ENCODE measurements around the gene NAGLU. TPM values are rescaled to one million over a fixed set of nuclear protein-coding genes. Genes with fewer than 3 reads are reported as not detected.
"Not testable (repeated sequence)": the region's sequence is repeated elsewhere in the genome, so short reads cannot be mapped to it uniquely, and the experiment has no call there.

NAGLU gene
- total RNA-seq, 1 experiment from 2014 or later: 64.5 TPM

- in situ Hi-C loops (cut with HindIII; ENCODE audit: low pct_unique_long_range_greater_than_20kb, low sequenced_read_pairs): no loop called here
- DNase-seq (ENCODE audit: low read depth): no peak
Observed at GRCh38 chr17:42538482-42538881, 2.4 kb downstream of the NAGLU start.

DNA sequence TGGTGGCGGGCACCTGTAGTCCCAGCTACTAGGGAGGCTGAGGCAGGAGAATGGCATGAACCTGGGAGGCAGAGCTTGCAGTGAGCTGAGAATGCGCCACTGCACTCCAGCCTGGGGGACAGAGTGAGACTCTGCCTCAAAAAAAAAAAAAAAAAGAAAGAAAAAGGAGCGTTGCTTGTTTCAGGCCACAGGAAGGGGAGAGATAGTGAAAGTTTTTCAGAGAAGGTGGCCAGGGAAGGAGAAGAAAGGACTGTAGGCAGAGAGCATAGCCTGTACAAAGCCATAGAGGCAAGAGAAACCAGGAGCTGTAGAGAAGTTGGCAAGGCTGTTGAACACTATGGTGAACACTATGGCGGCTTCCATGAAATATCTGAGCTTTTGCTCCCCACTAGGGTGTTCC lies 4.5 kb downstream of the NAGLU start:
- DNase-seq (ENCODE audit: low read depth); in situ Hi-C loops (cut with HindIII; ENCODE audit: low pct_unique_long_range_greater_than_20kb, low sequenced_read_pairs): not testable (repeated sequence)

- peak; percentile 43 for DNase-seq (ENCODE audit: low read depth)
- in situ Hi-C loops (cut with HindIII; ENCODE audit: low pct_unique_long_range_greater_than_20kb, low sequenced_read_pairs): no loop called here
Observed at GRCh38 chr17:42541041-42541833, 5.2 kb downstream of the NAGLU start.

DNA sequence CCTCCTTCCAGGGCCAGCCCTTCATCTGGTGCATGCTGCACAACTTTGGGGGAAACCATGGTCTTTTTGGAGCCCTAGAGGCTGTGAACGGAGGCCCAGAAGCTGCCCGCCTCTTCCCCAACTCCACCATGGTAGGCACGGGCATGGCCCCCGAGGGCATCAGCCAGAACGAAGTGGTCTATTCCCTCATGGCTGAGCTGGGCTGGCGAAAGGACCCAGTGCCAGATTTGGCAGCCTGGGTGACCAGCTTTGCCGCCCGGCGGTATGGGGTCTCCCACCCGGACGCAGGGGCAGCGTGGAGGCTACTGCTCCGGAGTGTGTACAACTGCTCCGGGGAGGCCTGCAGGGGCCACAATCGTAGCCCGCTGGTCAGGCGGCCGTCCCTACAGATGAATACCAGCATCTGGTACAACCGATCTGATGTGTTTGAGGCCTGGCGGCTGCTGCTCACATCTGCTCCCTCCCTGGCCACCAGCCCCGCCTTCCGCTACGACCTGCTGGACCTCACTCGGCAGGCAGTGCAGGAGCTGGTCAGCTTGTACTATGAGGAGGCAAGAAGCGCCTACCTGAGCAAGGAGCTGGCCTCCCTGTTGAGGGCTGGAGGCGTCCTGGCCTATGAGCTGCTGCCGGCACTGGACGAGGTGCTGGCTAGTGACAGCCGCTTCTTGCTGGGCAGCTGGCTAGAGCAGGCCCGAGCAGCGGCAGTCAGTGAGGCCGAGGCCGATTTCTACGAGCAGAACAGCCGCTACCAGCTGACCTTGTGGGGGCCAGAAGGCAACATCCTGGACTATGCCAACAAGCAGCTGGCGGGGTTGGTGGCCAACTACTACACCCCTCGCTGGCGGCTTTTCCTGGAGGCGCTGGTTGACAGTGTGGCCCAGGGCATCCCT lies 7.4 kb downstream of the NAGLU start:
- DNase-seq (ENCODE audit: low read depth): no peak
- in situ Hi-C loops (cut with HindIII; ENCODE audit: low pct_unique_long_range_greater_than_20kb, low sequenced_read_pairs): no loop called here

- DNase-seq (ENCODE audit: low read depth): no peak
- in situ Hi-C loops (cut with HindIII; ENCODE audit: low pct_unique_long_range_greater_than_20kb, low sequenced_read_pairs): no loop called here
Observed at GRCh38 chr17:42544874-42545283, 8.8 kb downstream of the NAGLU start.

GRCh38 chr17:42545755-42546505 lies 9.9 kb downstream of the NAGLU start:
- not testable (repeated sequence) for DNase-seq (ENCODE audit: low read depth)

GRCh38 chr17:42547001-42547461 lies 11.0 kb downstream of the NAGLU start:
- in situ Hi-C loops (cut with HindIII; ENCODE audit: low pct_unique_long_range_greater_than_20kb, low sequenced_read_pairs): no loop called here
- DNase-seq (ENCODE audit: low read depth): no peak

More at GRCh38 chr17:42545755-42546505, 9.9 kb downstream of the NAGLU start:
- in situ Hi-C loops (cut with HindIII; ENCODE audit: low pct_unique_long_range_greater_than_20kb, low sequenced_read_pairs): not testable (repeated sequence)

GRCh38 chr17:42547698-42548069 lies 11.6 kb downstream of the NAGLU start:
- DNase-seq (ENCODE audit: low read depth): no peak
- in situ Hi-C loops (cut with HindIII; ENCODE audit: low pct_unique_long_range_greater_than_20kb, low sequenced_read_pairs): no loop called here

- DNase-seq (ENCODE audit: low read depth): peak; percentile 73
- in situ Hi-C loops (cut with HindIII; ENCODE audit: low pct_unique_long_range_greater_than_20kb, low sequenced_read_pairs): no loop called here
Observed at GRCh38 chr17:42548070-42548837, 12.2 kb downstream of the NAGLU start.

DNA sequence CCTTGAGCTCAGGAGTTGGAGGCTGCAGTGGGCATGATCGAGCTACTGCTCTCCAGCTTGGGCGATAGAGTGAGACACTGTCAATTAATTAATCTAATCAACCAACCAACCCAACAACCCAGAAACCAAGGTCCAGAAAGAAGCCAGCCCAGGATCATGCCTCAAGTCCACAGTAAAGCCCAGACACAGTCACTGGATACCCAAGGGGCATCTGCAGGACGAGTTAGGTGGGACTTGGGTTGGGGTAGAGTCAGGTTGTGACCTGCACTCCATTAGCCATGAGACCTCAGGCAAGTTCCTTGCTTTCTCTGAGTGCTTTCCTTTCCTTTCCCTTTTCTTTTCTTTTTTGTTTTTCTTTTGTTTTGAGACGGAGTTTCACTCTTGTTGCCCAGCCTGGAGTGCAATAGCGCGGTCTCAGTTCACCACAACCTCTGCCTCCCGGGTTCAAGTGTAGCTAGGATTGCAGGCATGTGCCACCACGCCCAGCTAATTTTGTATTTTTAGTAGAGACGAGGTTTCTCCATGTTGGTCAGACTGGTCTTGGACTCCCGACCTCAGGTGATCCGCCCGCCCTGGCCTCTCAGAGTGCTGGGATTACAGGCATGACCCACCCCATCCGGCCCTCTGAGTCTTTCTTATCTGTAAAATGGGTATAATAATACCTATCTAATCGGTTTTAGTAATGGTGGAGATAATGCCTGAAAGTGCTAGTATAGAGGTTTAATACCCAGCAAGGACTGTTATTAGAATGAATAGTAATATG lies 13.1 kb downstream of the NAGLU start:
- no peak for DNase-seq (ENCODE audit: low read depth)
- in situ Hi-C loops (cut with HindIII; ENCODE audit: low pct_unique_long_range_greater_than_20kb, low sequenced_read_pairs): no loop called here

DNA sequence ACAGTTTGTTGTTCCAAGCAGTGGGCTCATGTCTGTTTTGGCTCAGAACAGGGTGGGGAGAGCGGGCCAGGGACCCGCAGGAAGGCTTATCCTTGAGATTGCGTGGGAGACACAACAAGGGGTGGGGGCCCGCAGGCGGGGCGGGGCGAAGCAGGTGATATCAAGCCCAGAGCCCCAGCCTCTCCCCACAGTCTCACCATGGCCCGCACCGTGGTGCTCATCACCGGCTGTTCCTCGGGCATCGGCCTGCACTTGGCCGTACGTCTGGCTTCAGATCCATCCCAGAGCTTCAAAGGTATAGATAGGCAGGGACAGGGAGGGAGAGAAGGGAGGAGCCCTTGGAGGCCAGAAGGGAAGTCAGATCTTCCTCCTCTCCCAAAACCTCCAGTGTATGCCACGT lies 16.7 kb downstream of the NAGLU start, which contains the start of gene HSD17B1:
Gene HSD17B1, plus strand, starts transcription at position 188 of the 400 bp plus-strand sequence. Its CDS starts 11 bp downstream, at position 199.
- in situ Hi-C loops (cut with HindIII; ENCODE audit: low pct_unique_long_range_greater_than_20kb, low sequenced_read_pairs); DNase-seq (ENCODE audit: low read depth): not testable (repeated sequence)

DNA sequence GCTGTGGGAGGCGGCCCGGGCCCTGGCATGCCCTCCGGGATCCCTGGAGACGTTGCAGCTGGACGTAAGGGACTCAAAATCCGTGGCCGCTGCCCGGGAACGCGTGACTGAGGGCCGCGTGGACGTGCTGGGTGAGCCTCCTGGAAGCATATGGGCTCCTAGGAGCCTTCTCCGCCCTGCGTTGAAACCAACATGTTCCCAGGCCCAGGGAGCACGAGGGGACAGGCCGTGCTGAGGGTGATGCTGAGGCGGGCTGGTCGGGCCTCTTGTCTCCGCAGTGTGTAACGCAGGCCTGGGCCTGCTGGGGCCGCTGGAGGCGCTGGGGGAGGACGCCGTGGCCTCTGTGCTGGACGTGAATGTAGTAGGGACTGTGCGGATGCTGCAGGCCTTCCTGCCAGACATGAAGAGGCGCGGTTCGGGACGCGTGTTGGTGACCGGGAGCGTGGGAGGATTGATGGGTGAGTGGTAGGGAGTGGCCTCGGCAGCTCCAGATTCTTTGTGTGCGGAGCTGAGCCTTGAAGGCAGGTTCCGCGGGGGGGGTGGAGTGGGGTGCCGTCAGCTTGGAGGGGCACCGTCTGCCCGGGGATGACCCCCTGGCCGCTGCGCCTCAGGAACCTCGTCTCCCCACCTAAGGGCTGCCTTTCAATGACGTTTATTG lies 17.2 kb downstream of the NAGLU start:
- in situ Hi-C loops (cut with HindIII; ENCODE audit: low pct_unique_long_range_greater_than_20kb, low sequenced_read_pairs): no loop called here

GRCh38 chr17:42553866-42554249 lies 17.8 kb downstream of the NAGLU start:
- no peak for DNase-seq (ENCODE audit: low read depth)
- in situ Hi-C loops (cut with HindIII; ENCODE audit: low pct_unique_long_range_greater_than_20kb, low sequenced_read_pairs): no loop called here

More for the DNA sequence above, 17.2 kb downstream of the NAGLU start:
- DNase-seq (ENCODE audit: low read depth): no peak

GRCh38 chr17:42554250-42555121 lies 18.4 kb downstream of the NAGLU start:
- peak; percentile 77 for DNase-seq (ENCODE audit: low read depth)
- in situ Hi-C loops (cut with HindIII; ENCODE audit: low pct_unique_long_range_greater_than_20kb, low sequenced_read_pairs): no loop called here

- in situ Hi-C loops (cut with HindIII; ENCODE audit: low pct_unique_long_range_greater_than_20kb, low sequenced_read_pairs): no loop called here
Observed at GRCh38 chr17:42555122-42555622, 19.1 kb downstream of the NAGLU start.

More at GRCh38 chr17:42555122-42555622, 19.1 kb downstream of the NAGLU start:
- no peak for DNase-seq (ENCODE audit: low read depth)
